GM12874 (cell line): ENCODE results near the gene TLE4.

ENCODE experiments used
- CTCF ChIP-seq: IDR thresholded peaks from 2 replicates; pipeline ENCODE4 v1.5.1; 2011; ENCODE audit warnings: low read depth, mild to moderate bottlenecking, control low read depth, low read length, moderate library complexity; ENCODE audit not compliant: insufficient read depth

TLE4 gene

GRCh38 chr9:79592726-79593493 lies 21.1 kb downstream of the TLE4 start:
- no peak for TF ChIP-seq CTCF

GRCh38 chr9:79598562-79599345 lies 27.0 kb downstream of the TLE4 start:
- no peak for TF ChIP-seq CTCF

- TF ChIP-seq CTCF, result no peak
Observed at GRCh38 chr9:79600466-79600865, 28.7 kb downstream of the TLE4 start.

- no peak for TF ChIP-seq CTCF
Observed at GRCh38 chr9:79603222-79603920, 31.6 kb downstream of the TLE4 start.

DNA sequence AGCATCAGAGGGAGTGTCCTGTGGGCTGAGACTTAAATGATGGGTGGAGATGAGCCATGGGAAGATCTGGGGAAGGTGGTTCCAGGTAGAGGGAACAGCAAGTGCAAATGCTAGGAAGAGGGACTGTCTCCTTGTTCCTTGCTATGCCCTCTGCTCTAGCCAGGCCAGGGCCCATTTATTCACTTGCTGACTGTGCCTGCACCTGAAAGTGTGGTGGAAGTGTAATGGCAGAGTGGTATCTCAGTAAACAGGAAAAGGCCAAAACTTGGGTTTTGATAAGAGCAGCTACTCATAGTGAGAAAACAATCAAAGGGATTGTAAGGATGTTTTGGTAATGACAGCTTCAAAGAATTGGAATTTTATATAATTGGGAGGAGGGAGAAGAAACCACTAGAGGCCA lies 32.4 kb downstream of the TLE4 start:
- TF ChIP-seq CTCF, result no peak

- TF ChIP-seq CTCF, result no peak
Observed at GRCh38 chr9:79604921-79605562, 33.3 kb downstream of the TLE4 start.
